HG03108 (cell line): ENCODE results near the gene PCLAF.
A peak's percentile ranks its signal among the peaks of the same experiment; 100 is the strongest.
"Not testable (repeated sequence)": the region's sequence is repeated elsewhere in the genome, so short reads cannot be mapped to it uniquely, and the experiment has no call there.

ENCODE experiments used
- ATAC-seq: cut with Tn5 transposase; IDR thresholded peaks from one replicate; pipeline ENCODE4 v1.9.1; 2021; ENCODE audit warnings: moderate library complexity; ENCODE audit not compliant: unreplicated experiment

Gene PCLAF

GRCh38 chr15:64369078-64369607 is 12.1 kb downstream of the PCLAF start:
- ATAC-seq: no peak

GRCh38 chr15:64361259-64361658 is 20.0 kb downstream of the PCLAF start:
- no peak for ATAC-seq

- ATAC-seq: no peak
These were observed 24.6 kb downstream of the PCLAF start for GRCh38 chr15:64356710-64357040.

GRCh38 chr15:64355944-64356709 is 25.1 kb downstream of the PCLAF start, which contains the start of gene CSNK1G1:
TSS of gene CSNK1G1 (minus strand) at chr15:64356173. CDS start at chr15:64300499, 55,674 bp downstream.
- ATAC-seq: peak; percentile 96

- no peak for ATAC-seq
These were observed 25.8 kb downstream of the PCLAF start for GRCh38 chr15:64355348-64355943.

GRCh38 chr15:64354688-64355344 is 26.4 kb downstream of the PCLAF start:
- ATAC-seq: no peak

- no peak for ATAC-seq
These were observed 30.0 kb downstream of the PCLAF start for GRCh38 chr15:64351265-64351664.

- ATAC-seq: no peak
These were observed 31.9 kb downstream of the PCLAF start for GRCh38 chr15:64349375-64349774.

GRCh38 chr15:64348455-64348854 is 32.8 kb downstream of the PCLAF start:
- ATAC-seq: no peak

GRCh38 chr15:64346242-64346641 is 35.0 kb downstream of the PCLAF start:
- not testable (repeated sequence) for ATAC-seq

- no peak for ATAC-seq
These were observed 36.5 kb downstream of the PCLAF start for GRCh38 chr15:64344651-64345294.

GRCh38 chr15:64343841-64344240 is 37.4 kb downstream of the PCLAF start:
- no peak for ATAC-seq

GRCh38 chr15:64343222-64343621 is 38.0 kb downstream of the PCLAF start:
- ATAC-seq: no peak

- ATAC-seq: no peak
These were observed 39.3 kb downstream of the PCLAF start for GRCh38 chr15:64341961-64342360.

GRCh38 chr15:64340355-64340754 is 40.9 kb downstream of the PCLAF start:
- no peak for ATAC-seq

GRCh38 chr15:64337761-64338160 is 43.5 kb downstream of the PCLAF start:
- no peak for ATAC-seq

GRCh38 chr15:64333986-64334929 is 47.0 kb downstream of the PCLAF start:
- ATAC-seq: no peak

GRCh38 chr15:64333516-64333915 is 47.7 kb downstream of the PCLAF start:
- no peak for ATAC-seq

GRCh38 chr15:64331668-64332067 is 49.6 kb downstream of the PCLAF start:
- not testable (repeated sequence) for ATAC-seq

GRCh38 chr15:64326975-64327374 is 54.3 kb downstream of the PCLAF start:
- not testable (repeated sequence) for ATAC-seq
